Measurements from ENCODE around the gene THOC7. TPM values are rescaled to one million over a fixed set of nuclear protein-coding genes. Genes with fewer than 3 reads are reported as not detected.

THOC7 gene
- total and polyA plus RNA-seq, 2 experiments from 2014 or later, result 49.1 to 115 TPM

DNA sequence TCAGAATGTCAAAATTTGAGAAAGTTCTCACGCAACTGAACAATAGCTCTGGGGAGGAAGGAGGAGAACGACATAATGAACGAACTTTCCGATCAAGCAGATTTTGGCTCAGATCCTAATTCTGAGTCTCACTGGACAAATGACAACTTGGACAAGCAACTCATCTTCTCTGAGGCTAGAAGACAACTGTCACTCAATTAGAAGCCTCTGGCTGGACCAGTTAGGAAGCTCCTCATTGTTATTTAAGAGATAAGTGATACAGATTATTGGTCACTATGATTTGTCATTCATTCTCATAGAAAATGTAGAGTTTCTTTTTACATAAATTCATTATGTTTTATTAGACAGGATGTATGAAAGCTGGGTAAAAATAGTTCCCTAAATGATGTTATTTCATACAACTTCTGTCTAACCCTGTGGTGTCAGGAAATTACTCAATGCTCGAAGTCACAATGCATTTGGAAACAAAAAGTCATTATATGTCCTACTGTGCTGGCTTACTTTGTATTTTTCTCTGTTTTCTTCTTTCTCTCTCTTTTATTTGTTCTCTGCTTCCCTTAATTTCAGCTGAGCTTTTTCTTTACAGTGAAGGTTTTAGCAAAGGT, 55.5 kb downstream of the THOC7 start:
- Histone ChIP-seq H3K4me1 (ENCODE audit: low read depth) (no peaks in the 10 kb centered on the region), H3K4me3 (no peak overlapping the region), H3K27ac (no peak overlapping the region), H3K36me3 (no peaks in the 10 kb centered on the region), H3K27me3 (no peaks in the 10 kb centered on the region), H3K9me3 (ENCODE audit: low read depth) (no peaks in the 10 kb centered on the region)
- TF ChIP-seq, protein P1, sequence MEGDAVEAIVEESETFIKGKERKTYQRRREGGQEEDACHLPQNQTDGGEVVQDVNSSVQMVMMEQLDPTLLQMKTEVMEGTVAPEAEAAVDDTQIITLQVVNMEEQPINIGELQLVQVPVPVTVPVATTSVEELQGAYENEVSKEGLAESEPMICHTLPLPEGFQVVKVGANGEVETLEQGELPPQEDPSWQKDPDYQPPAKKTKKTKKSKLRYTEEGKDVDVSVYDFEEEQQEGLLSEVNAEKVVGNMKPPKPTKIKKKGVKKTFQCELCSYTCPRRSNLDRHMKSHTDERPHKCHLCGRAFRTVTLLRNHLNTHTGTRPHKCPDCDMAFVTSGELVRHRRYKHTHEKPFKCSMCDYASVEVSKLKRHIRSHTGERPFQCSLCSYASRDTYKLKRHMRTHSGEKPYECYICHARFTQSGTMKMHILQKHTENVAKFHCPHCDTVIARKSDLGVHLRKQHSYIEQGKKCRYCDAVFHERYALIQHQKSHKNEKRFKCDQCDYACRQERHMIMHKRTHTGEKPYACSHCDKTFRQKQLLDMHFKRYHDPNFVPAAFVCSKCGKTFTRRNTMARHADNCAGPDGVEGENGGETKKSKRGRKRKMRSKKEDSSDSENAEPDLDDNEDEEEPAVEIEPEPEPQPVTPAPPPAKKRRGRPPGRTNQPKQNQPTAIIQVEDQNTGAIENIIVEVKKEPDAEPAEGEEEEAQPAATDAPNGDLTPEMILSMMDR (IDR thresholded peaks at IDR 0.05; ENCODE audit: low read depth, low read length), result no peak
- no peak for DNase-seq (ENCODE audit: low read depth in 1 of 2, low spot score in 1 of 2)

DNA sequence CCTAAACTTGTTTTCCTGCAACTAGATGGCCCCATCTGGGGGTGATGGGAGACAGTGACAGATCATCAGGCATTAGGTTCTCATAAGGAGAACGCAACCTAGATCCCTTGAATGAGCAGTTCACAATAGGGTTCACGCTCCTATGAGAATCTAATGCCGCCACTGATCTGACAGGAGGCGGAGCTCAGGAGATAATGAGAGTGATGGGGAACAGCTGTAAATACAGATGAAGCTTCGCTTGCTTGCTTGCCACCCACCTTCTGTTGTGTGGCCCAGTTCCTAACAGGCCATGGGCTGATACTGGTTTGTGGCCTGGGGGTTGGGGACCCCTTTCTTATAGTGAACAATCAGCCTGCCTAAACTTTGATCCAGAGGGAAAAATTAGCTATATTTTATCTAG, 59.7 kb downstream of the THOC7 start:
- DNase-seq (ENCODE audit: low read depth in 1 of 2, low spot score in 1 of 2), result no peak
- Histone ChIP-seq H3K9me3 (ENCODE audit: low read depth) (no peaks in the 10 kb centered on the region), H3K36me3 (no peaks in the 10 kb centered on the region), H3K27ac (no peak overlapping the region), H3K4me1 (ENCODE audit: low read depth) (no peaks in the 10 kb centered on the region), H3K27me3 (no peaks in the 10 kb centered on the region), H3K4me3 (no peak overlapping the region)
- TF ChIP-seq, protein P1 (IDR thresholded peaks at IDR 0.05; ENCODE audit: low read depth, low read length), result no peak

DNA sequence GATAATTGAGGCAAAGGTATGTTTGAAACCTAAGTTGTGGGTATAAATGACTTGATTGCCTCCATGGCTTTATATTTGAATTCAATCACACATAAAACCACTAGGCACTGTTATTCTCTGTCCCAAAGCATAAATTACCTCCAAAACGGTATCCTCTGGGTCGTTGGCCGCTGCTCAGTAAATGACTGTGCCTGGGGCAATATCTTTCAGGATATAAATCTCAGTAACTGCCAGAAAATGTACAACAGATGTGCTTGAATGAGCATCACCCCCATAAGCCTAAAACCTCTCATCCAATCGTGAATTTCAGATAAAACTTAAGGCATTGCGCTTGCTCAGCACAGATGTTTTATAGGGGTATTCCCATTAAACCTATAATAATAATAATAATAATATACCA, 63.5 kb downstream of the THOC7 start:
- H3K27ac ChIP-seq, result no peak overlapping the region
- no peaks in the 10 kb centered on the region for H3K4me1 ChIP-seq (ENCODE audit: low read depth)
- no peaks in the 10 kb centered on the region for H3K27me3 ChIP-seq
- TF ChIP-seq, protein P1 (IDR thresholded peaks at IDR 0.05; ENCODE audit: low read depth, low read length), result no peak
- no peak overlapping the region for H3K4me3 ChIP-seq
- no peaks in the 10 kb centered on the region for H3K9me3 ChIP-seq (ENCODE audit: low read depth)
- no peaks in the 10 kb centered on the region for H3K36me3 ChIP-seq
- DNase-seq (ENCODE audit: low read depth in 1 of 2, low spot score in 1 of 2), result no peak

- Histone ChIP-seq H3K27me3 (no peaks in the 10 kb centered on the region), H3K36me3 (no peaks in the 10 kb centered on the region), H3K4me3 (no peak overlapping the region), H3K27ac (no peak overlapping the region), H3K4me1 (ENCODE audit: low read depth) (no peaks in the 10 kb centered on the region), H3K9me3 (ENCODE audit: low read depth) (no peaks in the 10 kb centered on the region)
- DNase-seq (ENCODE audit: low read depth in 1 of 2, low spot score in 1 of 2), result no peak
- TF ChIP-seq, protein P1 (IDR thresholded peaks at IDR 0.05; ENCODE audit: low read depth, low read length), result no peak
These were observed 64.7 kb downstream of the THOC7 start for GRCh38 chr3:63798949-63799348.

DNA sequence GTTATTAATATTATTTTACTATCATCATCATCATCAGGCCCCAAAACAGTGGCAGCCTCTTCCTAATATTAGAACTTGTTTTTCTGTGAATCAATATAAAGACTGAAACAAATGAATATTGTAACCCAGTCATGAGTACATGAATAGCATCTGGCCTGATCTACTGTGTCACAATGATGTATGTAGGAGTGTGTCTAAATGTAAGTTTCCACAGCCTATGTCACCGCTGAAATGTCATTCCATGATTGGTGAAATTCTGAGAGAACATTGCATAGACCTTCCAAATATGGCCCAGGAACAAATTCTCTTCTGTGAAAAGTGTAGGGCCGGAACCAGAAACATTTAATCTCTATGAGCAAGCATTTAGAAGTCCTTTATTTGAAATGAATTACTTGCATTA, 65.1 kb downstream of the THOC7 start:
- no peak for DNase-seq (ENCODE audit: low read depth in 1 of 2, low spot score in 1 of 2)
- Histone ChIP-seq H3K36me3 (no peaks in the 10 kb centered on the region), H3K4me3 (no peak overlapping the region), H3K9me3 (ENCODE audit: low read depth) (no peaks in the 10 kb centered on the region), H3K27me3 (no peaks in the 10 kb centered on the region), H3K27ac (no peak overlapping the region), H3K4me1 (ENCODE audit: low read depth) (no peaks in the 10 kb centered on the region)
- TF ChIP-seq, protein P1 (IDR thresholded peaks at IDR 0.05; ENCODE audit: low read depth, low read length), result no peak

Data from cardiac muscle cell (in vitro differentiated cells and primary cell).